Nephron progenitor cell (in vitro differentiated cells): Measurements from ENCODE around the gene LRFN2.

ENCODE experiments used
- DNase-seq: peaks from one replicate; pipeline ENCODE4 v3.0.0; 2021
- H3K27ac Mint-ChIP-seq: 2 replicates; pipeline ENCODE4 v1.8.0; 2021; ENCODE audit warnings: mild to moderate bottlenecking, moderate library complexity, mixed read lengths
- H3K27me3 Mint-ChIP-seq: 2 replicates; pipeline ENCODE4 v1.8.0; 2021; ENCODE audit warnings: mild to moderate bottlenecking, low read depth, mixed read lengths; ENCODE audit not compliant: poor library complexity
- H3K36me3 Mint-ChIP-seq: 2 replicates; pipeline ENCODE4 v1.8.0; 2021; ENCODE audit warnings: low read depth, mixed read lengths
- H3K4me1 Mint-ChIP-seq: 2 replicates; pipeline ENCODE4 v1.8.0; 2021; ENCODE audit warnings: mixed read lengths
- H3K4me3 Mint-ChIP-seq: 2 replicates; pipeline ENCODE4 v1.8.0; 2021; ENCODE audit warnings: mild to moderate bottlenecking, moderate library complexity, mixed read lengths
- H3K9me3 Mint-ChIP-seq: 2 replicates; pipeline ENCODE4 v1.8.0; 2021; ENCODE audit warnings: mild to moderate bottlenecking, moderate library complexity, mixed read lengths
- CTCF ChIP-seq: fragments of 200-600 bp; sonication (generic); IDR thresholded peaks from 2 replicates; pipeline ENCODE4 v1.5.0; 2021; ENCODE audit warnings: antibody characterized with exemption

Gene LRFN2

GRCh38 chr6:40369042-40369441 is 218.1 kb downstream of the LRFN2 start:
- no peak overlapping the region for H3K27ac Mint-ChIP-seq
- peaks cover 10% of the 10 kb centered on the region for H3K27me3 Mint-ChIP-seq
- no peaks in the 10 kb centered on the region for H3K36me3 Mint-ChIP-seq
- H3K4me3 Mint-ChIP-seq: no peak overlapping the region
- no peak for DNase-seq
- H3K9me3 Mint-ChIP-seq: peaks cover 13% of the 10 kb centered on the region
- no peaks in the 10 kb centered on the region for H3K4me1 Mint-ChIP-seq
- TF ChIP-seq CTCF: no peak

- no peak overlapping the region for H3K27ac Mint-ChIP-seq
- H3K36me3 Mint-ChIP-seq: no peaks in the 10 kb centered on the region
- H3K9me3 Mint-ChIP-seq: peaks cover 13% of the 10 kb centered on the region
- peaks cover 4% of the 10 kb centered on the region for H3K4me1 Mint-ChIP-seq
- H3K27me3 Mint-ChIP-seq: no peaks in the 10 kb centered on the region
- TF ChIP-seq CTCF: no peak
- DNase-seq: no peak
- no peak overlapping the region for H3K4me3 Mint-ChIP-seq
Measured at GRCh38 chr6:40362859-40363258, 224.3 kb downstream of the LRFN2 start.

GRCh38 chr6:40359808-40360207 is 227.4 kb downstream of the LRFN2 start:
- Mint-ChIP-seq H3K27ac (no peak overlapping the region), H3K4me3 (no peak overlapping the region)
- no peak for DNase-seq

DNA sequence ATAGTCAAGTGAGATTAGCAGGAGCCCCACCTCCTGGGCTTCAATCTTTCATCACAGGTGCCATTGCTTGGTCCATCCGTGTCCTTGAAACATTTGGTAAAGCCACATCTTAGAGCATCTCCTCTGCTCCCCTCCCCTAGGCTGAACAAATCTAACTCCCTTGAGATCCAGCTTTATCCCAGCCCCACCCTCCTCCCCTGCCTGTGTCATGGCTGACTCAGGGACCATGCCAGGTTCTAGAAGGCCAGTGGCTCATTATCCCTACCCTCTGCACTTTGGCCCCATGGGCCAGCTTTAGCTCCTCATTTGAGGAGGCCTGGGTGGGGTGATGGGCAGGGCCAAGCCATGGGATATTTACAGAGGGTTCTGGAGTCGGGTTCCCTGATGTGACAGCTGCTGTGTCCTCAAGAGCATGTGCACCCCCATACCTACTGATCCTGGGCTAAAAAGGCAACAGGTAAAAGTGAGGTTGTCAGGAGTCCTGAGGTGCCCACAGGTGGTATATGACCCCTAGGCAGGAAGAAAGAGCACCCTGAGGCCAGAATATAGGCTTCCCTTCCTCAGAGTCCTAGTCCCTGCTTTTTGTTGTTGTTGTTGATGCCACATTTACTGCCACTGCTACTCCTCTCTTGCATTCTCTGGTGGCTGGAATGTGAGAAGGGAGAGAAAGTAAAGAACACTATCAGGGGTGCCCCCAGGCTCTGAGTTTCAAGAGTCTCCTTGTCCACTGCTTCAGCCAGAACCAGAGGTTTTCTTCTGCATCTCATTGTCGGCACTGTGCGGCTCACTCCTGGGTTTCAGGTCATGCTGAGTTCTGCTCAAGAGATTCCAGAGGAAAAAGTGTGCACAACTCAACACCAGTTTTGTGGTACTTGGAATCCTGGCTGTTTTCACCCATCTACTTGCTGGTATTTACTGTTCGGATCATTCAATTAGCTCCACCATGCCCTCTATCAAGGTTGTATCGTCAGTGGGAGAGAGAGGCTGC is 228.4 kb downstream of the LRFN2 start:
- Mint-ChIP-seq H3K4me3 (no peak overlapping the region), H3K9me3 (no peaks in the 10 kb centered on the region), H3K36me3 (no peaks in the 10 kb centered on the region), H3K27ac (no peak overlapping the region), H3K27me3 (peaks cover 2% of the 10 kb centered on the region), H3K4me1 (peaks cover 4% of the 10 kb centered on the region)
- TF ChIP-seq CTCF: no peak
- no peak for DNase-seq

More at GRCh38 chr6:40359808-40360207, 227.4 kb downstream of the LRFN2 start:
- no peak for TF ChIP-seq CTCF
- Mint-ChIP-seq H3K27me3 (peaks cover 2% of the 10 kb centered on the region), H3K4me1 (peaks cover 4% of the 10 kb centered on the region), H3K36me3 (no peaks in the 10 kb centered on the region), H3K9me3 (no peaks in the 10 kb centered on the region)

GRCh38 chr6:40356242-40356910 is 230.8 kb downstream of the LRFN2 start:
- Mint-ChIP-seq H3K36me3 (no peaks in the 10 kb centered on the region), H3K4me1 (peaks cover 4% of the 10 kb centered on the region)
- no peak for TF ChIP-seq CTCF

More at GRCh38 chr6:40356242-40356910, 230.8 kb downstream of the LRFN2 start:
- Mint-ChIP-seq H3K27ac (no peak overlapping the region), H3K4me3 (no peak overlapping the region), H3K9me3 (no peaks in the 10 kb centered on the region), H3K27me3 (peaks cover 2% of the 10 kb centered on the region)
- no peak for DNase-seq
